Stimulated activated CD8-positive, alpha-beta memory T cell treated with anti-CD3 and anti-CD28 coated beads, Interleukin-12 subunit alpha, Interleukin-12 subunit beta, amount 100 ng/mL, for 1 hour (primary cell): ENCODE results near the gene TANC1.
"Not testable (repeated sequence)": the region's sequence is repeated elsewhere in the genome, so short reads cannot be mapped to it uniquely, and the experiment has no call there.

Experiments
- DNase-seq: peaks from one replicate; pipeline ENCODE4 v3.0.0-alpha.2; 2020; ENCODE audit warnings: low read depth

Gene TANC1

GRCh38 chr2:159089543-159089942 lies 121.1 kb downstream of the TANC1 start:
- DNase-seq = no peak

GRCh38 chr2:159090514-159091201 lies 122.2 kb downstream of the TANC1 start:
- no peak for DNase-seq

GRCh38 chr2:159091381-159091780 lies 122.9 kb downstream of the TANC1 start:
- no peak for DNase-seq

- no peak for DNase-seq
Observed at GRCh38 chr2:159091976-159092375, 123.5 kb downstream of the TANC1 start.

GRCh38 chr2:159093497-159093896 lies 125.1 kb downstream of the TANC1 start:
- DNase-seq = no peak

GRCh38 chr2:159094173-159094737 lies 125.8 kb downstream of the TANC1 start:
- no peak for DNase-seq

GRCh38 chr2:159095813-159096212 lies 127.4 kb downstream of the TANC1 start:
- DNase-seq = no peak

GRCh38 chr2:159096302-159096855 lies 127.9 kb downstream of the TANC1 start:
- DNase-seq = not testable (repeated sequence)

- no peak for DNase-seq
Observed at GRCh38 chr2:159096901-159097300, 128.5 kb downstream of the TANC1 start.

- no peak for DNase-seq
Observed at GRCh38 chr2:159098361-159098760, 129.9 kb downstream of the TANC1 start.

GRCh38 chr2:159098921-159099411 lies 130.5 kb downstream of the TANC1 start:
- DNase-seq = no peak

GRCh38 chr2:159101755-159102489 lies 133.5 kb downstream of the TANC1 start:
- no peak for DNase-seq

GRCh38 chr2:159103411-159103810 lies 135.0 kb downstream of the TANC1 start:
- no peak for DNase-seq

GRCh38 chr2:159106109-159106508 lies 137.7 kb downstream of the TANC1 start:
- DNase-seq = no peak

GRCh38 chr2:159108181-159108893 lies 139.9 kb downstream of the TANC1 start:
- no peak for DNase-seq

GRCh38 chr2:159109517-159109916 lies 141.1 kb downstream of the TANC1 start:
- no peak for DNase-seq

- no peak for DNase-seq
Observed at GRCh38 chr2:159110784-159111183, 142.3 kb downstream of the TANC1 start.

GRCh38 chr2:159111346-159111927 lies 143.0 kb downstream of the TANC1 start:
- DNase-seq = no peak

- no peak for DNase-seq
Observed at GRCh38 chr2:159114835-159115234, 146.4 kb downstream of the TANC1 start.

- DNase-seq = no peak
Observed at GRCh38 chr2:159116922-159117321, 148.5 kb downstream of the TANC1 start.

GRCh38 chr2:159117658-159118057 lies 149.2 kb downstream of the TANC1 start:
- DNase-seq = no peak
